Suprapubic skin (tissue), 4 donors: ENCODE data around the gene IFNB1. TPM values are rescaled to one million over a fixed set of nuclear protein-coding genes. Genes with fewer than 3 reads are reported as not detected.

Experiments
- DNase-seq, 2 donors: peaks; one replicate each; pipeline ENCODE4 v3.0.0-alpha.2; 2019; ENCODE audit warnings: low spot score in 2 of 2
- H3K27ac ChIP-seq: fragments of 200-600 bp; sonication (generic); one replicate; pipeline ENCODE4 v1.5.1; 2019
- H3K27me3 ChIP-seq: fragments of 200-600 bp; sonication (generic); one replicate; pipeline ENCODE4 v1.5.1; 2019
- H3K36me3 ChIP-seq: fragments of 200-600 bp; sonication (generic); one replicate; pipeline ENCODE4 v1.5.1; 2019
- H3K4me1 ChIP-seq: fragments of 200-600 bp; sonication (generic); one replicate; pipeline ENCODE4 v1.5.1; 2019
- H3K4me3 ChIP-seq: fragments of 200-600 bp; sonication (generic); one replicate; pipeline ENCODE4 v1.5.1; 2019; ENCODE audit warnings: mild to moderate bottlenecking
- H3K9me3 ChIP-seq: fragments of 200-600 bp; sonication (generic); one replicate; pipeline ENCODE4 v1.5.1; 2019
- CTCF ChIP-seq, 2 donors: fragments of 200-600 bp in 1 of 2; fragments of 450-650 bp in 1 of 2; sonication (generic) in 1 of 2; IDR thresholded peaks; one replicate each; pipeline ENCODE4 v1.5.1; 2016 to 2019; ENCODE audit warnings: antibody characterized with exemption in 2 of 2, mild to moderate bottlenecking in 1 of 2, moderate library complexity in 1 of 2
- EP300 ChIP-seq: sonication (generic); formaldehyde crosslinking; IDR thresholded peaks from one replicate; pipeline ENCODE4 v1.6.1; 2017; ENCODE audit warnings: antibody characterized with exemption
- POLR2A ChIP-seq, 2 donors: fragments of 450-650 bp; IDR thresholded peaks; one replicate each; pipeline ENCODE4 v1.6.1; 2017; ENCODE audit warnings: antibody characterized with exemption in 2 of 2, mild to moderate bottlenecking in 2 of 2, moderate library complexity in 2 of 2
- POLR2AphosphoS5 ChIP-seq, 3 donors: sonication (generic); formaldehyde crosslinking; IDR thresholded peaks; one replicate each; pipeline ENCODE4 v1.6.1; 2017; ENCODE audit warnings: antibody characterized with exemption in 3 of 3
- WGBS: methylation state at CpG from one replicate; pipeline ENCODE4 v1.1.5; 2018; 5-methylcytosine and 5-hydroxymethylcytosine counted together
- total RNA-seq, 4 donors: library from RNA; depleted of rRNA; stranded (reverse); fragments of >200 nt; gene quantifications; one replicate each; pipeline ENCODE4 v1.1.0, GENCODE V29; 2016

Gene IFNB1
- total RNA-seq = not detected

GRCh38 chr9:21077781-21078180 is at the start of gene IFNB1:
Gene IFNB1, minus strand, starts transcription at chr9:21077942. Its CDS starts 73 bp downstream, at chr9:21077869.
- no peak within 1 kb of the TSS for H3K4me3 ChIP-seq
- no peaks in the 10 kb centered on the region for H3K36me3 ChIP-seq
- TF ChIP-seq CTCF (IDR thresholded peaks at IDR 0.05) (no peak), EP300 (no peak), POLR2A (IDR thresholded peaks at IDR 0.05) (no peak), POLR2AphosphoS5 (IDR thresholded peaks at IDR 0.05) (no peak)
- no peak within 1 kb of the TSS for H3K27ac ChIP-seq
- peaks cover 6% of the 10 kb centered on the region for H3K27me3 ChIP-seq
- no peaks in the 10 kb centered on the region for H3K9me3 ChIP-seq
- DNase-seq = no peak
- H3K4me1 ChIP-seq = peaks cover 3% of the 10 kb centered on the region
- 90% methylated on average over 3 of the region's 3 CpGs for WGBS

- Histone ChIP-seq H3K27ac (no peak overlapping the region), H3K4me3 (no peak overlapping the region), H3K36me3 (no peaks in the 10 kb centered on the region), H3K27me3 (no peaks in the 10 kb centered on the region), H3K9me3 (no peaks in the 10 kb centered on the region), H3K4me1 (no peaks in the 10 kb centered on the region)
- no peak for TF ChIP-seq EP300
- no peak for TF ChIP-seq POLR2AphosphoS5 (IDR thresholded peaks at IDR 0.05)
- no peak for TF ChIP-seq POLR2A (IDR thresholded peaks at IDR 0.05)
- TF ChIP-seq CTCF (IDR thresholded peaks at IDR 0.05) = no peak
- 94% methylated on average over 4 of the region's 4 CpGs for WGBS
- no peak for DNase-seq
Measured at GRCh38 chr9:21121595-21122251, 44.0 kb upstream of the IFNB1 start.

GRCh38 chr9:21121079-21121478 is 43.3 kb upstream of the IFNB1 start:
- Histone ChIP-seq H3K27ac (no peak overlapping the region), H3K27me3 (no peaks in the 10 kb centered on the region), H3K4me1 (no peaks in the 10 kb centered on the region), H3K36me3 (no peaks in the 10 kb centered on the region), H3K9me3 (no peaks in the 10 kb centered on the region), H3K4me3 (no peak overlapping the region)
- 83% methylated on average over 2 of the region's 2 CpGs for WGBS
- TF ChIP-seq POLR2A (IDR thresholded peaks at IDR 0.05) (no peak), CTCF (IDR thresholded peaks at IDR 0.05) (no peak)
- no peak for DNase-seq

GRCh38 chr9:21119093-21119770 is 41.5 kb upstream of the IFNB1 start:
- DNase-seq = no peak
- no peak overlapping the region for H3K27ac ChIP-seq
- H3K4me3 ChIP-seq = no peak overlapping the region
- H3K4me1 ChIP-seq = no peaks in the 10 kb centered on the region
- no peaks in the 10 kb centered on the region for H3K9me3 ChIP-seq
- no peaks in the 10 kb centered on the region for H3K36me3 ChIP-seq
- H3K27me3 ChIP-seq = no peaks in the 10 kb centered on the region
- 74% methylated on average over 7 of the region's 7 CpGs for WGBS
- no peak for TF ChIP-seq EP300
- no peak for TF ChIP-seq POLR2AphosphoS5 (IDR thresholded peaks at IDR 0.05)
- TF ChIP-seq CTCF (IDR thresholded peaks at IDR 0.05) = no peak
- TF ChIP-seq POLR2A (IDR thresholded peaks at IDR 0.05) = no peak

GRCh38 chr9:21114311-21114710 is 36.6 kb upstream of the IFNB1 start:
- H3K9me3 ChIP-seq = no peaks in the 10 kb centered on the region
- no peak for TF ChIP-seq POLR2A (IDR thresholded peaks at IDR 0.05)
- no peak for TF ChIP-seq EP300
- TF ChIP-seq CTCF (IDR thresholded peaks at IDR 0.05) = no peak
- no peak for TF ChIP-seq POLR2AphosphoS5 (IDR thresholded peaks at IDR 0.05)
- H3K4me3 ChIP-seq = no peak overlapping the region
- no peaks in the 10 kb centered on the region for H3K4me1 ChIP-seq
- no peaks in the 10 kb centered on the region for H3K27me3 ChIP-seq
- H3K27ac ChIP-seq = no peak overlapping the region
- H3K36me3 ChIP-seq = no peaks in the 10 kb centered on the region
- 75% methylated on average over 2 of the region's 2 CpGs for WGBS
- no peak for DNase-seq
